HG02798 (cell line): ENCODE results near the gene KRT9.
"Not testable (repeated sequence)": the region's sequence is repeated elsewhere in the genome, so short reads cannot be mapped to it uniquely, and the experiment has no call there.

Experiments used
- ATAC-seq: cut with Tn5 transposase; IDR thresholded peaks from one replicate; pipeline ENCODE4 v1.9.1; 2021; ENCODE audit warnings: mild to moderate bottlenecking; ENCODE audit not compliant: unreplicated experiment, poor library complexity

KRT9 gene, protein sequence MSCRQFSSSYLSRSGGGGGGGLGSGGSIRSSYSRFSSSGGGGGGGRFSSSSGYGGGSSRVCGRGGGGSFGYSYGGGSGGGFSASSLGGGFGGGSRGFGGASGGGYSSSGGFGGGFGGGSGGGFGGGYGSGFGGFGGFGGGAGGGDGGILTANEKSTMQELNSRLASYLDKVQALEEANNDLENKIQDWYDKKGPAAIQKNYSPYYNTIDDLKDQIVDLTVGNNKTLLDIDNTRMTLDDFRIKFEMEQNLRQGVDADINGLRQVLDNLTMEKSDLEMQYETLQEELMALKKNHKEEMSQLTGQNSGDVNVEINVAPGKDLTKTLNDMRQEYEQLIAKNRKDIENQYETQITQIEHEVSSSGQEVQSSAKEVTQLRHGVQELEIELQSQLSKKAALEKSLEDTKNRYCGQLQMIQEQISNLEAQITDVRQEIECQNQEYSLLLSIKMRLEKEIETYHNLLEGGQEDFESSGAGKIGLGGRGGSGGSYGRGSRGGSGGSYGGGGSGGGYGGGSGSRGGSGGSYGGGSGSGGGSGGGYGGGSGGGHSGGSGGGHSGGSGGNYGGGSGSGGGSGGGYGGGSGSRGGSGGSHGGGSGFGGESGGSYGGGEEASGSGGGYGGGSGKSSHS

GRCh38 chr17:41571561-41572434 lies at the start of gene KRT9:
Gene KRT9, minus strand, starts transcription at chr17:41572059. Its CDS starts 67 bp downstream, at chr17:41571992.
- ATAC-seq = no peak

DNA sequence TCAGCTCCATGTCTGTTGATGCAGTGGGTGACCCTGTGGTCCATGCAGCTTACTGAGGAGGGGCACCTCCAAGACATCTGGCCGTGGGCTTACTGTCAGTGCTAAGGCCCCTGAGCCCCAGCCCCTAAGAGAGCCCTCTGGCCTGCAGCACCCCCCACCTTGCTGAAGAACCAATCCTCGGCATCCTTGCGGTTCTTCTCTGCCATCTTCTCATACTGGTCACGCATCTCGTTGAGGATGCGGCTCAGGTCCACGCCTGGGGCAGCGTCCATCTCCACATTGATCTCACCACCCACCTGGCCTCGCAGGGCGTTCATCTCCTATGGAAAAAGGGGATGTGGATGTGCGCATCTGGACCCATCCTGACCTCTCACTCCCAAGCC lies 49.6 kb upstream of the KRT9 start:
- not testable (repeated sequence) for ATAC-seq

- ATAC-seq = no peak
Measured at GRCh38 chr17:41620583-41621434, 49.0 kb upstream of the KRT9 start.

GRCh38 chr17:41619927-41620582 lies 48.2 kb upstream of the KRT9 start:
- ATAC-seq = not testable (repeated sequence)

- ATAC-seq = no peak
Measured at GRCh38 chr17:41619036-41619926, 47.4 kb upstream of the KRT9 start.

DNA sequence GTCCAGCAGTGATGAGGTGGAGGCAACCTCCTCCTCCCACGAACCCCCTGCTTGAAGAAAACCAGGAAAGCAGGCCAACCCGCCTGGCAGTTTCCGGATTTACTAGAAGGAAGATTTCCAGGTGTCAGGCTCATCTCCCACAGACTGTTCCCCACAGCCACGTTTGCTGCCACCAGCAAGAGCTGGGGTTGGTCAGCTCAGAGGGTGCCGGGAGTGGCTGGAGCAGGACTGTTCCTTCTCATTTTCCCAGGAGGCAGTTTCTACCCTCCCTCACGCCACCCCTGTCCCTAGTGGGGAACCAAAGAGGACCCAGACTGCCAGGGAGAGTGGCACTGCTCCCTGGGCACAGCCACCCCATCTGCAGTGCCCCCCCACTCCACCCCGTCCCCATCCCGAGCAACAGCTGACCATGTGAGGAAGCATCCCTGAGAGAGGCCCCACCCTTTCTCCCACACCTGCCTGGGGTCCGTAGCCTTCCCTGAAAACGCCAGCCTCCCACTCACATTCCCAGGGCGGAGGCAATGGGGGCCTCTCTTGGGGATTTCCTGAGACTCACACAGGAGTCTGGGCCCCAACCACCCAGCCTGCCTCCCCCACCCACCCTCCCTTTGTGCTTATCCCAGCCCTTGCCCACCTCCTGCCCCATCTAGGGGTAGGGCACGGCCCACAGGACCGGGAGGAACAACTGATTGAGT lies 46.6 kb upstream of the KRT9 start:
- no peak for ATAC-seq

- no peak for ATAC-seq
Measured at GRCh38 chr17:41617698-41618097, 45.8 kb upstream of the KRT9 start.

DNA sequence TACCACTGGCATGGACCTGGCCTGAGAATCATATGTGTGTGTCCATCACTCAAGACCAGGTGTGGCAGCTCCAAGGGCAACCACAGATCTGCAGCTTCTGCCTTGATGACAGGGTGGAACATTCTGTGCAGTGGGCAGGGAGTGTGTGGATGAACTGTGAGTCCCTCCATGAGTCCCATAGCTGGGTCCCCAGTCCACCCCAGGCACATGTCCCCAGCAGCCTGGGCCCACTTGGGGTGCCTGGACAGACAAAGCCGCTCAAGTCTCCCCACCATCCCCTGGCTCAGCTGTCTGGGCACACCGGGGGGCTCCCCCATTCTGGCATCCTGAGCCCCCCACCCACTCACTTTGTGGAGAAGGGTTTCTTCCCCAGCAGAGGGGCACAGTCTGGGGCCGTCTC lies 45.3 kb upstream of the KRT9 start:
- ATAC-seq = no peak

DNA sequence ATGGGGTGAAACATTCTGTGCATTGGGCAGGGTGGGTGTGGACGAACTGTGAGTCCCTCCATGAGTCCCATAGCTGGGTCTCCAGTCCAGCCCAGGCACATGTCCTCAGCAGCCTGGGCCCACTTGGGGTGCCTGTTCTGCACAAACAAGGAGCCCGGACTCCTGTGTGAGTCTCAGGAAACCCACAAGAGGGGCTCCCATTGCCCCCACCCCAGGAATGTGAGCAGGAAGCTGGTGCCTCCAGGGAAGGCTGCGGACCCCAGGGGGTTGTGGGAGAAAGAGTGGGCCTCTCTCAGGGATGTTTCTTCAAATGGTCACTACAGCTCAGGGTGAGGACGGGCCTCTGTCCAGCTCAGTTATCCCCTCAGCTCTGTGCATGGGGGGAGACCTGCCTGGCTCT lies 44.6 kb upstream of the KRT9 start:
- not testable (repeated sequence) for ATAC-seq

DNA sequence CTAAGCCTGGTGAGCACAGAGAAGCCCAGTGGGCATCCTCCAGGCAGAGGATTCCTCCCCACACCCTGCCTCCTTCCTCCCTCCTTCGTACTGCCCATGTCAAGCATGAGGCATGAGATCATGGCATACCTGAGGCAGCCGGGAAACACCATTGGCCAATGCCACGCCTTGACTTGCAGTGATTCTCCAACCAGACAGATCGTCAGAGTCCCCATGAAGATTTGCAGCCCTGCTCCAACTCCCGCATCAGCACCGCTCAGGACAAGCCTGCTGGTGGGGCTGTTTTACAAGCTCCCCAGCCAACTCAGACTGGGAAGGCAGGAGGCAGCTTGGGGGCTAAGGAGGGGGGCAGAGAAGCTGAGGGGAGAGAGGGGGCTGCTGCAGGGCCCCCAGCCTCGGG lies 43.6 kb upstream of the KRT9 start:
- ATAC-seq = no peak

GRCh38 chr17:41614767-41615166 lies 42.9 kb upstream of the KRT9 start:
- ATAC-seq = not testable (repeated sequence)

- ATAC-seq = no peak
Measured at GRCh38 chr17:41614098-41614497, 42.2 kb upstream of the KRT9 start.

DNA sequence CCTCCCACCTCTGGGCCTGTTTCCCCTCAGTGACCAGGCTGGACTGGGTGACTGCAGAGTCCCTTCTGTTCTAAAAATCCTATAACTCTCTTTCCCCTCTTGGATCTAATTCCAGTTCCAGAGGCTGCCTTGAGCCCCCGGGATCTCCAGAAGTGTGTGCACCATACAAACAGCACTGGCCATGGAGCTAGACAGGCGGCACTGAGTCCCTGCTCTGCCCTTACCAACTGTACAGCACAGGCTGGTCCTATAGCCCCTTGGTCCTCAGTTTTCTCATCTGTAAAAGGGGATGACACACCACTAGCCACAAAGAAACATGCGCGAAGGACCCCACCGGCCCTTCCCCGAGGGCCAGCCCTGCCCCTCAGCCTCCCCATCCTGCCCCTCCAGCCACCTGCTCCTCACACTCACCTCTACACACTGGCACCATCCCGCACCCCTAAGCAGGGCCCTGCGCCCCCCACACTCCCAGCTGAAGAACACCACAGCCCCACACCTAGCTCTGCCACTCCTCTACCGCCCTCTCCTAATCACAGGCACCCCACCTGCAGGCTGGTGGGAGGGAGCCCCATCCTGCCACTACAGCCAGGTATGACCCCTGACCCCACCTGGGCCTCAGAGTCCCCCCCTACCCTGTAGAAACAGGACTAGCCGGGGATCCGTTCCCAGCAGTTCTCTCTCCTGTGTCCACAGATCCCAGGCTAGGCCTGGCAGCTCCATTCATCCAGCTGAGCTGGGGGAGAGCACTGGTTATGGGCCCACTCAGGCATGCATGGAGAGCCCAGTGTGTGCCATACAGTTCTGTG lies 41.6 kb upstream of the KRT9 start:
- no peak for ATAC-seq

- not testable (repeated sequence) for ATAC-seq
Measured at GRCh38 chr17:41612376-41613160, 40.7 kb upstream of the KRT9 start, which contains the start of gene KRT16. Gene KRT16, minus strand, starts transcription at chr17:41612767. Its CDS starts 79 bp downstream, at chr17:41612688.

- ATAC-seq = no peak
Measured at GRCh38 chr17:41610965-41611640, 39.2 kb upstream of the KRT9 start.

DNA sequence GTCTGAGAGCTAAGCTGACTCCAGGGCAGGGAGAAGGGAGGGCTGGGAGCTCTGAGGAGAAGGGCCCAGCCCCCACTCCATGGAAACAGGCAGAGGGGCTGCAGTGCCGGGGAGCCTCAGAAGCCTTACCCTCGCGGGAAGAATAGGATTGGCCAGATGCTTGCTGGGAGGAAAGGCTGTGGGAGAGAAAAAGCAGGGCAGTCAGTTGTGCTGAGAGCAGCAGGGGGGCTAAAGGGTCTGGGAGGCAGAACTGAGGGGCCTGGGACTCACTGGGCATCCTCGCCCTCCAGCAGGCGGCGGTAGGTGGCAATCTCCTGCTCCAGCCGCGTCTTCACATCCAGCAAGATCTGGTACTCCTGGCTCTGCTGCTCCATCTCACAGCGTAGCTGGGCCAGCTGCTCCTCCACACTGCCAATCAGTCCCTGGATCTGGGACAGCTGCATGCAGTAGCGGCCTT lies 38.2 kb upstream of the KRT9 start:
- ATAC-seq = not testable (repeated sequence)
